Thyroid gland (tissue), 4 donors: ENCODE results near the gene ASPDH.

ENCODE experiments used
- CTCF ChIP-seq, 6 experiments: fragments of 200-600 bp in 3 of 6; fragments of 450-650 bp in 3 of 6; sonication (generic) in 3 of 6; IDR thresholded peaks; one replicate each; pipeline ENCODE4 v1.5.1; 2016 to 2019; ENCODE audit warnings: antibody characterized with exemption in 6 of 6, mild to moderate bottlenecking in 2 of 6, inconsistent platforms in 1 of 6, moderate library complexity in 1 of 6
- POLR2A ChIP-seq, 2 donors: fragments of 450-650 bp; IDR thresholded peaks; one replicate each; pipeline ENCODE4 v1.6.1; 2017; ENCODE audit warnings: antibody characterized with exemption in 2 of 2, mild to moderate bottlenecking in 2 of 2, moderate library complexity in 1 of 2

- TF ChIP-seq CTCF (IDR thresholded peaks at IDR 0.05) (no peak), POLR2A (IDR thresholded peaks at IDR 0.05) (no peak)
Observed at GRCh38 chr19:50516964-50517703, 3.4 kb upstream of the ASPDH start.
